Astrocyte of the spinal cord (primary cell): ENCODE measurements around the gene PRRT4.
A peak's percentile ranks its signal among the peaks of the same experiment; 100 is the strongest.

Experiments
- DNase-seq: peaks from one replicate; pipeline ENCODE4 v3.0.0; 2011; ENCODE audit warnings: low read depth, low spot score
- H3K4me3 ChIP-seq: 2 replicates; pipeline ENCODE4 v1.5.1; 2011; ENCODE audit warnings: low read depth, mild to moderate bottlenecking, low read length, moderate library complexity
- in situ Hi-C: cut with HindIII; loops from 2 replicates; pipeline ENCODE4 v1.10.0; 2017; ENCODE audit warnings: low sequenced_read_pairs
- TF ChIP-seq, protein P1 (sequence below): IDR thresholded peaks from 2 replicates; pipeline ENCODE4 v1.5.1; 2012; ENCODE audit warnings: low read depth, mild to moderate bottlenecking, low read length, inconsistent platforms

The PRRT4 gene

DNA sequence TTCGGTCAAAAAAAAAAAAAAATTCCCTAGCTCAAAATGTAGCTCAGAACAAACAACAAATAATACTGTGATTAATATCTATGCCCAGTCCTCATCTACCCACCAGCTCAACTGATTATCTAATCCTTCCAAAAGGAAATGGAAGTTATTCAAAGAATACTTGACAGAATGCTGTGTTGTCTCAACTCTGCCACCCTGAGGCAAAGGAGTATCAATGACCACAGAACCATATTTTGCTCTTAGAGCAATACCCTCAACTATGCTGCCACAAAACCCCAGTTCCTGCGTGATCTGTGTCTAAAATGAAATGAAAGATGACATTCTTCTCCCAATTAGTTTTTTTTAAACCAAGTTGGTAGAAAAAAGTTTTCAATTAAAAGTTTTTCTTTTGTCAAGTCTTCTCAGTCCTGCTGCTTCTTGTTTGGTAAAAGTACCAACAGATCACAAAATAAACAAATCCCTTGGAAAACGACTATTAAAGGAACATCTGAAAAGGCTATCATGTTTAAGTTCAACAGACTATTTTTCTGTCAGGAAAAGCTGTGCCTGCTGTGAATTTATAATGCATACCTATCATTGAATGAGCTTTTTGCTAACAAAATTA is 39.3 kb downstream of the PRRT4 start:
- TF ChIP-seq, protein P1, sequence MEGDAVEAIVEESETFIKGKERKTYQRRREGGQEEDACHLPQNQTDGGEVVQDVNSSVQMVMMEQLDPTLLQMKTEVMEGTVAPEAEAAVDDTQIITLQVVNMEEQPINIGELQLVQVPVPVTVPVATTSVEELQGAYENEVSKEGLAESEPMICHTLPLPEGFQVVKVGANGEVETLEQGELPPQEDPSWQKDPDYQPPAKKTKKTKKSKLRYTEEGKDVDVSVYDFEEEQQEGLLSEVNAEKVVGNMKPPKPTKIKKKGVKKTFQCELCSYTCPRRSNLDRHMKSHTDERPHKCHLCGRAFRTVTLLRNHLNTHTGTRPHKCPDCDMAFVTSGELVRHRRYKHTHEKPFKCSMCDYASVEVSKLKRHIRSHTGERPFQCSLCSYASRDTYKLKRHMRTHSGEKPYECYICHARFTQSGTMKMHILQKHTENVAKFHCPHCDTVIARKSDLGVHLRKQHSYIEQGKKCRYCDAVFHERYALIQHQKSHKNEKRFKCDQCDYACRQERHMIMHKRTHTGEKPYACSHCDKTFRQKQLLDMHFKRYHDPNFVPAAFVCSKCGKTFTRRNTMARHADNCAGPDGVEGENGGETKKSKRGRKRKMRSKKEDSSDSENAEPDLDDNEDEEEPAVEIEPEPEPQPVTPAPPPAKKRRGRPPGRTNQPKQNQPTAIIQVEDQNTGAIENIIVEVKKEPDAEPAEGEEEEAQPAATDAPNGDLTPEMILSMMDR: peak; percentile 55
- DNase-seq: peak; percentile 32
- in situ Hi-C loops: no loop called here
- H3K4me3 ChIP-seq: no peak overlapping the region

- H3K4me3 ChIP-seq: no peak overlapping the region
- TF ChIP-seq, protein P1: no peak
- DNase-seq: no peak
- in situ Hi-C loops: no loop called here
Observed at GRCh38 chr7:128321044-128321422, 40.5 kb downstream of the PRRT4 start.

- in situ Hi-C loops: no loop called here
- no peak overlapping the region for H3K4me3 ChIP-seq
- TF ChIP-seq, protein P1: no peak
- DNase-seq: no peak
Observed at GRCh38 chr7:128318691-128319090, 42.8 kb downstream of the PRRT4 start.

DNA sequence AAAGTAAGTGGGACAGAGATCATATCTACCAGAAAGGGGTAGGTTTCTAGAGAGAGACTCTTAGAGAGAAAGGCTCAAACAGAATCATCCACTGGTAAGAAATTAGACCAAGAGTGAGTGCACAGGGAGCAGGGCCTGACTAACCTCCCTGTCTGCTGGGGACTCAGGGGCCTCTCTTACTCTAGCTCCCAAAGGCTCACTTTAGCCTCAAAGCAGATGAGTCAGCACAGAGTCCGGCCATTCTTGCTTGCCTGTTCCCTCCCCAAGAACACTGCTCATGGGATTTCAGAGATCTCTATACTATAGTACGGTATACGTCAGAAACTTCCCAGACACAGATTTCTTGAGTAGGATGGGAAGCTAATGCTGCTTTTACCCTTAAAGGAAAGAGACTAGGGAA is 50.5 kb downstream of the PRRT4 start:
- TF ChIP-seq, protein P1: no peak
- H3K4me3 ChIP-seq: no peak overlapping the region
- in situ Hi-C loops: no loop called here
- DNase-seq: no peak

GRCh38 chr7:128310499-128310898 is 51.0 kb downstream of the PRRT4 start:
- in situ Hi-C loops: no loop called here
- TF ChIP-seq, protein P1: no peak
- no peak overlapping the region for H3K4me3 ChIP-seq
- no peak for DNase-seq

- no peak overlapping the region for H3K4me3 ChIP-seq
- DNase-seq: no peak
- in situ Hi-C loops: no loop called here
- TF ChIP-seq, protein P1: no peak
Observed at GRCh38 chr7:128309976-128310375, 51.5 kb downstream of the PRRT4 start.
